GM12873 (cell line): Measurements from ENCODE around the gene CCDC141.

Experiments used
- TF ChIP-seq, protein P1 (sequence below): IDR thresholded peaks from 2 replicates; pipeline ENCODE4 v1.5.1; 2012; ENCODE audit warnings: low read depth, mild to moderate bottlenecking, moderate library complexity, low read length, control low read depth; ENCODE audit not compliant: insufficient read depth; ENCODE audit errors: missing control alignments

The CCDC141 gene

DNA sequence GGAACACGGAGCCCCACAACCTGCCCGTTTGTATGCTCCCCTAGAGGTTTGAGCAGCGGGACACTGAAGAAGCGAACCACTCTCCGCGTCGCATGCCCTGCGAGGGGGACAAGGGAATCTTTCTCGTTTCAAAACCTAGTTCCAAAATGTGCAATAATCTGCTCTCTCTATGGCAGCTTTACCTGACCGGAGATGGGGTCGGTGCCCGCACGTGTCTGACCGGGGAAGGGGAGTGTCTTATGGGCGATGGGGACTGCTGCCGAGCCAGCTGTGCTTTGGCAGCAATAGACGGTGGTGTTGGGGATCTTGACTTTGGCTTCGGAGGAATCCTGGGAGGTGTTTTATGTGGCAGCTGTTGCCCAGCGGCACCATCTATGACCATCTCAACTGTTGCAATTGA, 250.6 kb downstream of the CCDC141 start:
- TF ChIP-seq, protein P1, sequence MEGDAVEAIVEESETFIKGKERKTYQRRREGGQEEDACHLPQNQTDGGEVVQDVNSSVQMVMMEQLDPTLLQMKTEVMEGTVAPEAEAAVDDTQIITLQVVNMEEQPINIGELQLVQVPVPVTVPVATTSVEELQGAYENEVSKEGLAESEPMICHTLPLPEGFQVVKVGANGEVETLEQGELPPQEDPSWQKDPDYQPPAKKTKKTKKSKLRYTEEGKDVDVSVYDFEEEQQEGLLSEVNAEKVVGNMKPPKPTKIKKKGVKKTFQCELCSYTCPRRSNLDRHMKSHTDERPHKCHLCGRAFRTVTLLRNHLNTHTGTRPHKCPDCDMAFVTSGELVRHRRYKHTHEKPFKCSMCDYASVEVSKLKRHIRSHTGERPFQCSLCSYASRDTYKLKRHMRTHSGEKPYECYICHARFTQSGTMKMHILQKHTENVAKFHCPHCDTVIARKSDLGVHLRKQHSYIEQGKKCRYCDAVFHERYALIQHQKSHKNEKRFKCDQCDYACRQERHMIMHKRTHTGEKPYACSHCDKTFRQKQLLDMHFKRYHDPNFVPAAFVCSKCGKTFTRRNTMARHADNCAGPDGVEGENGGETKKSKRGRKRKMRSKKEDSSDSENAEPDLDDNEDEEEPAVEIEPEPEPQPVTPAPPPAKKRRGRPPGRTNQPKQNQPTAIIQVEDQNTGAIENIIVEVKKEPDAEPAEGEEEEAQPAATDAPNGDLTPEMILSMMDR: no peak

DNA sequence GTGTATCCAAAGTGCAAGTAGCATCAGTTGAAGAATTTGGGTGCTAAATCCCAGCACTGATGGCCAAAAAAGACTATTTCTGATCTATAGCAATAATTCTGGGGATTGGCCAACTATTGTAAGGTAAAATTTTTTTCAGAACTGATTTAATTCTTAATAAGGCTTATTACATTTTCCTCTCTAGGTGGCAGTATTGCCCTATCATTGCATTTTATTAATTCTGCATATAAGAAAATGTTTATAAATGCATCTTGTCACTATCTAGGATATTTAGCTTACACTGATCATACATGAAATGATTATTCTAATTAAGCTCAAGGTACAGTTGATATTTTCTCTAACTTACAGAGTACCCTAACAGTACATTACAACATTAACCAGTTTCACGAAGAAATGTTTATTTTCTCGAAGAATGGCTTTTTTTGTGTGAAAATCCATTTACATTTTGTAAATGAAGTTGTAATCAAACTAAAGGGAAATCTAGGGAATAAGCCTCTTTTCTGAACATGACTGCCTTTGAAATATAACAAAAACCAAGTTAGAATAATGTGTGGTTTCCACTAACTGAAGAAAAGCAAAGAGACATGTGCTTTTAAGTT, 253.8 kb downstream of the CCDC141 start:
- TF ChIP-seq, protein P1: peak; percentile 45

DNA sequence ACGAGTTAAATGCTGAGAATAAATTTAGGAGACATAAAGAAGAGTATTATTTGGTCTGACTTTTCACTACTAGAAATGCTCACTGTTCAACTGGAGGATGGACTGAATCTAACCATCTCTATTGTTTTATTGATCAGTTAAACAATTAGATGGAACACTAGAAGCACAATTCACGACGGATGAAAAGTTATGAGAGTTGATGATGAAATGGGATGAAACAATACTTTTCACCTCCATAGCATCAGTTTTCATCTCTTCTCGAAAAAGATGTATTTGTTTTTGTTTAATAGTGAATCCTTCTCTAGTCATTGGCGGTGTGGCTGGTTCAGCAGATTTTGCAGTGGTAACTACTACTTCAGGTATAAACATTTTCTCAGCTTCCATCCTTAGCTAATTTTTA, 262.0 kb downstream of the CCDC141 start:
- TF ChIP-seq, protein P1: no peak

DNA sequence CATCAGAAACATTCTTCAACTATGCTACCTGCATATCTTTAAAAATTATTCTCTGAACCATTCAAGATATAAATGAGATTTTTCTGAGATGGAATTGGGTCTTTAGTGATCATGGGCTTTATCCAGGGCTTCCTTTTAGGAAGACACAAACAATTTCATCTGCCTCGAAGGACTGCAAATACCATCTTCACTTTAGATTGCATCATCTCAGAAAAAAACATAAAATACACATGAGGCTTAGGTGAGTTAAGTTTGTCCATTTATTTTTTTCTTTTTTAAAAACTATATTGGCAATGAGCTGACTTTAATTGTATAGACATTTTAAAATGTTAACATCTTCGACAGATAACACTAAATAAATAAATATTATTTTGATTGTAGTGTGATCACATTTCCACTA, 262.8 kb downstream of the CCDC141 start:
- TF ChIP-seq, protein P1: no peak

DNA sequence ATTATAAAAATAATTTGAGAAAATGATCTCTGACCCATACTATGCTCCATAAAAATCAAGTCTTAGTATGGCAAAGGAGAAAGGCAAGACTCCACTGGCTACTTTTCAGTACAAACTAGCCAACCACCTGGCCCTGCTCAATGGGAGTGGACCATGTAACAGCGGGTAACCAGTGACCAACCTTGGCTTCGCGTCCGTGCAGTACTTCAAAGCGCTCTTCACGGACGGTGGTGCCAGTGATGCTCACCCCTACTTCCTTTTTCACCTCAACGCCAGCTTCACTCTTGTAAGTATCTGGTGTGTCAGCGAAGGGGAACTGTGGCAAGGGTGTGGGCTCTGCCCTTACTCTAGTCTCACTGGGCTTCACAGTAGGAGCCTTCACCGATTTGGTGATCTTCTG, 266.0 kb downstream of the CCDC141 start:
- TF ChIP-seq, protein P1: no peak

DNA sequence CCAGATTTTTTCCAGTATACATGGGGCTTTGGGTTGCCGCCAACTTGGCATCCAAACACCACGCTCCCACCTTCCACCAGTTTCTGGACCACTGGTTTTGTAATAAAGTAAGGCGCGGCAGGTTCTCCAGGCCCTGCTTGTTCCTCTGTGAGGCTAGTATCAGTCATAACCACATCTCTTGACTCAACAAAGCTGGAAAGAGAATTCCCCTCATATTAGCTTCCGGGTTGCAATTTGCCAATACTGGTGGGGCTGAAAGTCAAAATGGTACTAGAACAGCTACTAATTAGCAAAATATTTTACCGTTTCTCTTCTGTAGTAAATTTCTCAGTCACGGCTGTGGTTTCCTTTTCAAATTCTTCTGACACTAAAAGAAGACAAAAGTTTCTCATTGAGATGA, 267.7 kb downstream of the CCDC141 start:
- TF ChIP-seq, protein P1: no peak
